ENCODE data around the gene CDK5R1.

The CDK5R1 gene

DNA sequence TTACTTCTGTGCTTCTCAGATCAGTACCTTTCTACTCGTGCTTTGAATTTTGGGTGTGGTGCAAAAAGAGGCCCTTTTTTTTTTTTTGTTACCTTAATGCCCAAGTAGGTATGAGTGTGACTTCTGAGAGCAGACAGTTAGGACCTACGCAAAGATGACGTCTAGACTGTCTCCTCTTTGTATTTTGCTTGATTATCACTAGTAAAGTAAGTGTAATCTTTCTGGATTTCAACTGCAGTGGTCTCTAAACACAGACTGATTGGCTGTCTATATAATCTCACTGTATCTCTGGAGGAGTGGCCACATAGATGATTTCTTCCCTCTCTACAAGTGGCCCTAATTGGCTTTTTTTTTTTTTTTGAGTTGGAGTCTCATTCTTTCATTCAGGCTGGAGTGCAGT, 11.5 kb upstream of the CDK5R1 start:
- DNase-seq: no peak

DNA sequence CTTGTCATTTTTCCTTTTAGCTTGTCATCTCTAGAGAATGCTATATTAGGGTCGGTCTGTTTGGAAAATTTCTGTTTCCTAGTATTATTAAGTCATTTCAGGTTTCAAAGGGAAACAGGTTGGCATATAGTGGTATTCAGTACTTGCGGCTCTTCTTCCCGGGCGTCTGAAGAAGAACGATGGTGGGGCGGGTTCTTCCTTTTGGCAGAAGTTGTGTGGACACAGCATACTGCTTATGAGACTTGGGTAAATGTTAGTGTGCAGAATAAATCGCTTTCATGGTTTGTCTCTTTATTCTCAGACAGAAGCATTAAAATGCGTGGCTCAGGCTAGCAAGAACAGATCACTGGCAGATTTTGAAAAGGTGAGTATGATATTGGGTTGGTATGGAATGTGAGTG, 9.6 kb upstream of the CDK5R1 start:
- DNase-seq: no peak

DNA sequence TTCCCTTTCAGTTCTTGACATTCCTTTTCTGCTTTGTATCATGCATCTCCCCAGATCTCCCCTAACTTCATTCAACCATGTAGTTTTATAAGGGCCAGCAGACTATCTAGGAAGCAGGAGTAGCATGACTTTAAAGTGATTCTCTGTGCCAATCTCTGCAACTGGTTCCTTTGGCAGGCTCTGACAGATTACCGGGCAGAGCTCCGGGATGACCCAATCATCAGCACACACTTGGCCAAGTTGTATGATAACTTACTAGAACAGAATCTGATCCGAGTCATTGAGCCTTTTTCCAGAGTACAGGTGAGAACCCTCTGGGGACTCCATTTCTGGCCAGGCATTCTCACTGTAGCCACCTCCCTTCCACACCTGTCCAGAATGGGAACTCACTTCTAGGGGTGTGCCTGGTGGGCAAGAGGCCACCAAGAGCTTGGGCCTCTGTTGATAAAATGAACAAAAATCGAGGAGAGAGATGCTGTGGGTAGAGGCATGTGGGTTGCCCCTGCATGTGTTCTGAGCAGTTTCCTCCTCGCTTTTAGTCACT, 7.6 kb upstream of the CDK5R1 start:
- no peak for DNase-seq

DNA sequence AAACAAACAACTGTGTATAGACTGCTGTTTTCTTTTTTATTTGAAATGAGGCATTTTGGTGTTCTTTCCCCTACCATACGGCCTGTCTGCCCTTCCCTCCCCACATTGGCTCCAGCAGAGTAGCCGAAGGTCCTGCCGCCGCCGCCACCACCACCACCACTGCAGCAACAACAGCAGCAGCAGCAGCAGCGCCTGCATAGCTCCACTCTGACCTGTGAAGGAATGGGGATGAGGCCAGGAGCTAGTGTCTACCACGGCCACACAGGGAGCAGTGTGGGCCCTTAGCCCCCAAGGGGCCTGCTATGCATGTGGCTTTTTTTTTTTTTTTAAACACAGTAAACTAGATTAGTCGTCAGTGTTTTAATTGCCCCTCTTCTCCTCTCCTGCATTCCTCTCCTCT, 5.6 kb upstream of the CDK5R1 start:
- DNase-seq: no peak

DNA sequence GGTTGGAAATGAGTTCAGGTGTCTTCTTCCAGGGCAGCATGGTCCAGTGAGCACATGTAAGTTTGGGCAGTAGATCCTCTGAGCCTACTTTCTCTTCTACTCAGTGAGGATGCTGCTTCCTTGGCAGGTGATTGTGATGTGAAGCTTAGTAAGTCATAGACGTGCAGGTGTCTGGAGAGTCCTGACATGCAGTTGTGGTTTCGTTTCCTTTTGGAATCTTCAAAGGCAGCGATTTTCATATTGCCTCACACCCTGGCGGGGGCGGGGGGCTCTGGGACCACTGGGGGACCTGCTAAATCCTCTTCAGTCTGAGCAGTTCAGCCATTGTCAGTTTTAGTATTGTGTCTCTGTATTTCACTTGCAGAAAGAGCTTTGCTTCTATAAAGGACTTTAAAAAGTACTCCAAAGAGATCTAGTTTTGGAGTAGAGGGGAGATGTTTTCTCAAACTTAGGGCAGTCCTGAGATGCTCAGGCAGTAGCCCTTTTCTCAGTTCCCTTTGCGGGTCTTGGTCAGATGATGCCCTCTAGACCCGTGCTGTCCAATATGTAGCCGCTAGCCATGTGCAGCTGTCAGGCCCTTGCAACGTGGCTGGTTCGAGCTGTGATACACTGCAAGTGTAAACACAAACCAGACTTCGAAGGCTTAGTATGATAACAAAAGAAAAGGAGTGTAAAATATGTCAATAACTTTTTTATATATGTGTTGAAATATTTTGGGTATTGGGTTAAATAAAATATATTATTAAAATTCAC, 4.0 kb upstream of the CDK5R1 start:
- no peak for DNase-seq

DNA sequence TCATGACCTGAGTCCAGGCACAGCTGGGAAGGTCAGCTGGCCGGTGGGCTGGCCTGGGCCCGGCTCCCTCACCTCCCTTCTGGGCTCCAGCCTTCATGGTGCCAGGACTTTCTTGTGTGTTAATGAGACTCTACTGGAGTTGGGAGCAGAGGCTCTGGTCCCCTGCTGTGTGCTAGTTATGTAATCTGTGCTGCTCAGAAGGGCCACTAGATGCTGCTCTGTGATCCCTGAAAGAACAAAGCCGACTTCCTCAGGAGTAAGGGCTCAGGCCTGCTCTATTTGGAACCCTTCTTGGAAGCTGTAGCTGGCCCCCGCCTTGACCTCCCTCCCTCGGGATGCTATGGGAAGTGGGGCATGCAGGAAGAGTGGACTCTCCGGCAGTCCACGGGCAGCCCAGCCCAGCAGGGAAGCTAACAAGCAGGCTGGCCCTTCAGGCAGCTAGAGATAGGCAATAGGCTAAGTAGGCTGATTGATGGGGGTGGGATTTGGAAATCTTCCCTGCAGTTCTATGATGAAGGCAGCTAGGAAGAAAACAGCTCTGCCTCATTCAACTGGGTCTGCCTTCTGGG, 3.3 kb upstream of the CDK5R1 start:
- peak; percentile 70 for DNase-seq

DNA sequence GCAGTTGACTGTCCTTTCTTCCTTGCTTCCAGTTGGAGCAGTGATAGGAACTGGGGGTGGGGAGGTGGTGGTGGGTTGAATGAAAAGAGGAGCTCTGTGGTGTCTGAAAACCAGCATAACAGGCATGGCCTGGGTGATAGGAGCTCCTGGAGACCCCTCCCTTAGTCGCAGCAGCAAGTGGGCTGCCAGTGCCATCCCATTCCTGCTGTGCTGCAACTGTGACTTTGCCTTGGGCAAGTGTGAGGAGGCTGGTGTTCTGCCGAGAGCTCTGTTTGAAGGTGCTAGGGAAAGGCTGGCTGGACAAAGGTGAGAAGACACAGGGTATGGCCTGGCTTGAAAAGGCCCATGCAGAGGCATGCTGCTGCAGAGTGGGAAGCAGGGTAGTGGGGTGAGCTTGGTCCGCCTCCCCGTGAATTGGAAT, 2.7 kb upstream of the CDK5R1 start:
- no peak for DNase-seq

DNA sequence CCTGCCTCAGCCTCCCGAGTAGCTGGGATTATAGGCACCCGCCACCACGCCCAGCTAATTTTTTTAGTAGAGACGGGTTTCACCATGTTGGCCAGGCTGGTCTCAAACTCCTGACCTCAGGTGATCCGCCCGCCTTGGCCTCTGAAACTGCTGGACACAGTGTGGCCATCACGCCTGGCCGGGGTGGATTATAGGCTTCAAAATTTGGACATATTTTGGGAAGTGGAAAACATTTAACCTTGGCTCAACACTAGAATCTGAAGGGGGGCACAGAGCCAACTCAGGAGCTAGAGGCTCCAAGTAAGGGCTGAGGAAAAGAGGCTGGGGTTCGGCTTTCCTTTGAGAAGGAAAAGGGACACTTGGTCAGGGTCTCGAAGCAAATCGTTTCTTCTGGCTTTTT, 2.2 kb upstream of the CDK5R1 start:
- DNase-seq: no peak

DNA sequence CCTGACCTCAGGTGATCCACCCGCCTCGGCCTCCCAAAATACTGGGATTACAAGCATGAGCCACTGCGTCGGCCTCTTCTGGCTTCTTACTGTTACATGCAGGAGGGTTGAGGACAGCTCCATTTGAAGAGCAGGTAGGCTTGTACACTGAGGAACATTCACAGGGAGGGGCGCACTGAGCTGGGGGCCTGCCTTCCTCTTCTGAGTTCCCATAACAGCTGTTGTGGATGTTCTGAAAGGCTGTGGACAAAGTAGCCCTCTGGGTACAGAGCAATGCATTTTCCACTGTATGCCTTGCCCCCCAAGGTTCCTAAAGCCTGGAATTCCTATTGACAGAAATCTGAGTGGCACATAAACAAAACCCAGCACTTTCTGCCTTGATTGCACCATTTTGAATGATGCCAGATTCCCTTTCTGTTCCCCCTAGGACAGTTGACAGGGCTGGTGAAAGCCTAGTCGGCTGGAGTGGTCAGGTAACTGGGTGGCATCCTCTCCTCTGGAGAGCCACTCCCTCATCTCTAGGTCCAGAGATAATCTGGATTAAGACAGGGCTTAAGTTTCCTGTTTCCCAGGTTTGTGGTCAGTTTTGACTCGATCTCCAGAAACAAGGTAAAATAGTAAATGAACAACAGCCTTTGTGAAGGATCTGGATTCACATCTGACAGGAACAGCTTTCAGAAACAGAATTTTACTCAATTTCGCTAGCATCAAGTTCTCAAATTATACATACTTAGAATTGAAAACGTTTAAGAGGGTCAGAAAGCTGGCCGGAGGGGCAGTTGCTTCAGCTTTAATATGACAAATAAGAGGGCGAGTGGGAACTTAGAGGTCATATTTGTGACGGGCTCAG, 1.3 kb upstream of the CDK5R1 start:
- no peak for DNase-seq

DNA sequence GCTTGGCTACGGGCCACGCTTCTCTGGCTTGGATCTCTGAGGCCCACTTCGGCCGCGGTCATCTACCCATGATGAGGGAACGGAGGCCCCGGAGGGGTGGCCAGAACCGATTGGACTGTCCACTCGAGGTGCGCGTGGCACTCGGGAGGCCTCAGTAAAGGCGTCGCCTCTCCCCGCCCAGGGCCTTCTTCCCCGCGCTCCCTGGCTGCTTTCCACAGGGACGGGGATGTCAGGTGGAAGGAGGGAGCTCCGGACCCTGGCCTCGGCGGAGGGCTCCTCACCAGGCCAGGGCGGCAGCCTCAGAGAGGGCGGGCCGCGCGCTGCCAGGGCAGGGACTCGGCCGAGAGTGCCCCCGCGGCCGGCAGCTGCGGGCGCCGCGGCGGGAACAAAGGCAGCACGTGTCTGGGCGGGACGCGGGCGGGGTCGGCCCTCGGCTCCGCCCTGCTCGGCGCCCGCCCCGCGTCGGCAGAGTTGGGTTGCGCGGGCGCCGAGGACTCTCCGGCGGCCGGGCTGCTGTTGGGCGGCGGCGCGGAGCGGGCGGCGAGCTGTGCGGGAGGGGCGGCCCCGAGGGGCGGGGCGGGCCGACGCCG, 587 bp upstream of the CDK5R1 start:
- peak; percentile 76 for DNase-seq

DNA sequence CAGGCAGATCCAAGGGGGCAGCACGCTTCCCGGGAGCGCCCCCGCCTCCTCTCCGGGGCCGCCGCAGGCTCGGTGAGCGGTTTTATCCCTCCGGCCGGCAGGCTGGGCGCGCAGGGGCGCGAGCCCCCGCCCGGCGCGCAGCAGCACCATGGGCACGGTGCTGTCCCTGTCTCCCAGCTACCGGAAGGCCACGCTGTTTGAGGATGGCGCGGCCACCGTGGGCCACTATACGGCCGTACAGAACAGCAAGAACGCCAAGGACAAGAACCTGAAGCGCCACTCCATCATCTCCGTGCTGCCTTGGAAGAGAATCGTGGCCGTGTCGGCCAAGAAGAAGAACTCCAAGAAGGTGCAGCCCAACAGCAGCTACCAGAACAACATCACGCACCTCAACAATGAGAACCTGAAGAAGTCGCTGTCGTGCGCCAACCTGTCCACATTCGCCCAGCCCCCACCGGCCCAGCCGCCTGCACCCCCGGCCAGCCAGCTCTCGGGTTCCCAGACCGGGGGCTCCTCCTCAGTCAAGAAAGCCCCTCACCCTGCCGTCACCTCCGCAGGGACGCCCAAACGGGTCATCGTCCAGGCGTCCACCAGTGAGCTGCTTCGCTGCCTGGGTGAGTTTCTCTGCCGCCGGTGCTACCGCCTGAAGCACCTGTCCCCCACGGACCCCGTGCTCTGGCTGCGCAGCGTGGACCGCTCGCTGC, 832 bp downstream of the CDK5R1 start:
- DNase-seq: peak; percentile 31

DNA sequence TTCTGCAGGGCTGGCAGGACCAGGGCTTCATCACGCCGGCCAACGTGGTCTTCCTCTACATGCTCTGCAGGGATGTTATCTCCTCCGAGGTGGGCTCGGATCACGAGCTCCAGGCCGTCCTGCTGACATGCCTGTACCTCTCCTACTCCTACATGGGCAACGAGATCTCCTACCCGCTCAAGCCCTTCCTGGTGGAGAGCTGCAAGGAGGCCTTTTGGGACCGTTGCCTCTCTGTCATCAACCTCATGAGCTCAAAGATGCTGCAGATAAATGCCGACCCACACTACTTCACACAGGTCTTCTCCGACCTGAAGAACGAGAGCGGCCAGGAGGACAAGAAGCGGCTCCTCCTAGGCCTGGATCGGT, 1.4 kb downstream of the CDK5R1 start:
- no peak for DNase-seq

DNA sequence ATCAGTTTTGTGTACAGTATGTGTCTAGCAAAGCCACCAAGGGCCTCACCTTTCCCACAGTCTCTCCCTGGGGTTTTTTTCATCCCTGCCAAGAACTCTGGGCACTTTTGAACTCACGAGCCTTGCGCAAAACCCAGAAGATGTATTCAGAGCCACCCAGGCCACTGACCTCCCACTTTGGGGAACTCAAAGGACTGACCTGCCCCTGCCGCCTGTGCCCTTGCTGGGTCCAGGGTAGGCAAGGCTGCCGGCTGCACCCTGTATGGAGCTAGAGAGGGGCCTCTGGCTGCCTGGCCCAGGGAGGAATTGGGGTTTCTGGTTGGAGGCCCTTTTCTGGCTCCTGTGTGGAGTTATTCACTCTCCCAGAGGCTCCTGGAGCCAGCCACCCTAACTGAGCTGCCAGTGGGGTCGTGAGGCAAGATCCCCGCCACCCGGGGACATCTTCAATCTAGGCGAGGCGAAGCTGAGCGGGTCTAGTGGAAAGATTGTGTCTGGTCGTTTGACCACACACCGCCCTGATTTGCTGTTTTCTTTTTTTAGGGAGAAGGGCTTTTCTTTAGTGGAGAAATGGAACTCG, 1.9 kb downstream of the CDK5R1 start:
- no peak for DNase-seq

DNA sequence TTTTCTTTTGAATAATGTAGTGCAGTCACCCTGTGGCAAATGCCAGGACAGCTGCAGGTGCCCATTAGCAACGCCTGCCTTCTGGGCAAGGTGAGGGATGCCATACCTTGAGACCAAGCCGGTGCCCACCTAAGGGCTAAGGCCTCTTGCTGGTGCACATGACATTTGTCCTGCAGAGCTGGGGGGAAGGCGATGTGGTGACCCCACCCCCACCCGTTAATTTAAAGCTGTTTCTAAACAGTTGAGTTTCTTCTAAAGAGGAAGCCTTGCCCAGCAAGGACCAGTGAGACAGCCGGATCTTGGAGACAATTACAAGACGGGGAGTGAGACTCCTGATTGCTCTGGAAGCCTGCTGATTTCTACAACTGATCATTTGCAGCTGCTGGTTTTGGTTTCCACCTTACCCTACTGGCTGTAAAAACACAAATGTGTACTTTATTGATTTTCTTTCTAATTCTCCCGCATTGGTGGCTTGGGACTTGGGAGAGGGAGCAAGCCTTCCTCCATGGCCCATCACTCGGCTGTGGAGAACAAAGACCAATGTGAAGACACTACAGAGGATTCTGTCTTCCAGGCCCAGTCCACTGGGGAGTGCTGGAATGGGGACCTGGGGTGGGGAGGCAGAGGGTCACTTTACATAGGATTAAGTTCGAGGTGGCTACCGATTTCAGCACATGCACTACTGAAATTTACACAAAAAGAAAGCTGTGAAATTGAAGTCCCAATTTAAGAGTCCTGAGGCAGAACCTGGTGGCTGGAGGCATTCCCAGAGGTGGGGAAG, 2.7 kb downstream of the CDK5R1 start:
- no peak for DNase-seq

DNA sequence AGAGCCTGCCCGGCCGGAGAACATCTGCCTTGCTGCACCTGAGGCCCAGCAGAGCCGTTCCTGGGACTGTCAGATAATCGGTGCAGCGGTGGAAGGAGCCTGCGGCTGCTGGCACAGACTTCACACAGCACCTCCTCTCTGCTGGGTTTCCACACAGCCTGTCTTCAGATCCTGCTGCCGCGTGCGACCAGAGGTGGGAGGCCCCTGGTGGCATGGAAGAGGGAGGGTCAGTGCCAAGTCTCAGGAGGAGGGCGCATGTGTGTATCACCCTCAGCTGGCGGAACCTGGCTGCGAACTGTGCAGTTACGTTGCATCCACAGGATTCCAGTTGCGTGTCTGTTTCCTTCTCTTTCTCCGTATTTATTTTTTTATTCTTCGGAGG, 3.3 kb downstream of the CDK5R1 start:
- no peak for DNase-seq

DNA sequence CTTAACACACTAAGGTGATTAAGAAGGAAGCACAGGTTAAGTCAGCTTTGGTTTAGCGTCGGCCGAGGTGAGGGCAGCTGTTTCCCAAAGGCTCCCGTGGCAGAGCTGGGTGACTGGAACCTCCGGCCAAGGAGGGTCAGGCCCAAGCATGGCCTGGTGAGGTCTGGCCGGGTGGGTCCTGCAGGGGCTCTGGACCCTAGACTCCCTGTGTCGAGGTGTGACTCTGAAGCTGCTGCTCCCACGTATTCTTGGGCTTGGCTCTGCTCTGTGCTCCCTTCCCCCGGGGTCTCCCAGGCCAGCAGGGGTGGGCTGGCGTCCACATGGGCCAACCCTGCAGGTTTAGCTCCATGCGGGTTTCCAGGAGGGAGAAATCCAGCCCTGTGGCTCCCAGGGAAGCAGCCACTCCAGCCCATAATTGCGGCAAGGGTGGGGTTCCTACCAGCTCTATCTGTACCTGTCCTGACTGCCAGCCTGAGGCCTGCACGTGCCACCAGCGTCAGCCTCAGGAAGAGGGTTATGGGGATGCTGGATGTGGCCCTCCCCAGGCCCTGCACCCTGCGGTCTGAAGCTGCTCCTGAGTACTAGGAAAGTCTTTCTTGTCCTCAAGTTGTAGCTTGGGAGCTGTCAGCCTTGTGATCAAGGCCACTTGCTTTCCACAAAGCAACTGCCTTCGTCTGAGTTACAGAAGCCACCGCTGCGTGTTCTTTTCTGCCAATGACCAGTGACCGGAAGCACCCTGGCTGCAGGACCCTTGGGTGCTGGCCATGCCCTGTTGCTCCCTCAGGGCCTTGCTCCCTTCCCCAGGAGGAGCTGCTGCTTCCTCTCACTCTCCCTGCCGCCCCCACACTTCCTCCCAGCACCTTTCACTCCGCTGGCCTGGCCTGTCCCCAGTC, 4.8 kb downstream of the CDK5R1 start:
- no peak for DNase-seq

DNA sequence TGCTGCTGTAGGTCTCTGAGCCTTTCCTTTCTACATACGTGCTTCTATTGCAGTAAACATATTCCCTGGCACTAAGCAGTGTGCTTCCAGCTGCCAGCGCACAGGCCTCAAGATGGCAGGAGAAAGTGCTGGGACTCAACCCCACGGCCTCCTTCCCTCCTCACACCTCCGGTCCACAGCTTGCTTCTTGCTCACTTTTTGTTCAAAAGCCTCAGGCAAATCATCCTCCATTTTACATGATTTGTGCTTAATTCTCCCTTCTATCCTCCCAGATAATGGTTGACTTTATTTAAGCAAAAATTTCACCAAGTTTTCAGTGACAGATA, 5.4 kb downstream of the CDK5R1 start:
- no peak for DNase-seq

DNA sequence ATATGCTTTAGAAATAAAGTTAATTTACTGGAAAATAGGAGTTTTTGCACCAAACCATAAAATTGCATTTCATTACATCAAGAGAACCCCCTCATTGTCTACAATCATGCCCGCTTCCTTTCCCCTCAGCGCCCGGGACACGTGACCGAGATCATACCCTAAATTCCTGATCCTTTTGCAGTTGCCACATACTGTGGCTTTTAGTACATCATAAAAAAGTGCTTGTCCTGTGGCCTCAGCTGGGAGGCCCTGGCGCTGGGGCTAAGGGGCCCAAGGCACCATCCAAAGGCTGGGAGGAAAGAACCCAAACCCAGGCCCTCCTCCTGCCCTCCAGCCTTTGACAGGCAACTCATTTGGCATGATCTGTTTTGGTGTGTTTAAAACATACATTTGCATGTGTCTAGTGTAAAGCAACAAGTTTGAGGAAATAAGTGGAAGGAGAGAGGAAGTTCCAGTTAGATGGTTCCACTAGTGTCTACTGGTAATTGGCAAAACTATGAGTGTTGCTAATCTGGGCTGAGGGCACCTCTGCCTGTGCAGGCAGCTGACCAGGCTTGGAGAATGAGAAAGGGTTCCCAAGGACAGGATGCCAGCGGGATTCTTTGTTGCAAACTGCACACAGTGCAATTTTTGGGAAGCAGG, 6.0 kb downstream of the CDK5R1 start:
- DNase-seq: no peak

DNA sequence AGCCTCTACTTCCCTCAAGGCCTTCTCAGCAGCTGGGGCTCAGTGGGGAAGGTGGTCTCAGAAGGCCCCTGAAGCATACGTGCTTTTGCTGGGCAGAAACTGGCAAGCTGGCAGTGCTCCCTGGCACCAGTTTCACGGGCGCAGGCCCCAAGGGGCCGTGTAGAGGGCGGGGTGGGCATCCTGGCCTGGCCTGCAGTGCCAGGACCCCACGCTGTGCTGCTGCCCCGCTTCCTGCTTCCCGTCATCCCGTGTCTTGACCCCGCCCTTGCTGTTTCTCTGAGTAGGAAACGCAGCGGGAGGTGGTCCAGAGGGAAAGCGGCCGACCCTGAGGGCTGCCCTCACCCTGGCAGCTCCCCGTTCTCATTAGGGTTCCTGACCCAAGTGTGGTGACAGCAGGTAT, 6.8 kb downstream of the CDK5R1 start:
- no peak for DNase-seq

DNA sequence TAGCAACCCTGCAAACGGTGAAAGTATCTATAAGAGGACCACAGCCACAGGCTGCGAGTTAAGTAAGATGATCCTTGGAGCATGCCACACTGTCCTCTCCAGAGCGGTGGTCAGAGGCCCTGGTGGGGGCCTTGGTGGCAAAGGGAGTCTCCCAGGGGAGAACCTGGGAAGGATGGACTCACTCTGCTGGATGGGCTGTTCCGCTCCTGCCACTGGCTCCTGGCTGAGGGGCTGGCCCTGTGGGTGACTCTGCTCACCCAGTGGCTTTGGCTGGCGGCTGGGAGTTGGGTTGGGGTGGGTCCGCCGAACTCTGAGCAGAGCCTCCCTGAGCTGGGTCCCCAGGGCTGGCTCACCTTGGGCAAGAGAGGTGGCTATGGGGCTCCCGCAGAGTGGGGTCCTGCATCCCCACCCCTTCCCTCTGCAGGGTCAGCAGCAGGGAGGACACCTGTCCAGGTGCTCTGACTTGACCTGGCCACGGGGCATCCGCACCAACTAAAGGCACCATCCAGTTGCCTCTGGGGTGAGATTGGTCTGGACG, 7.3 kb downstream of the CDK5R1 start:
- no peak for DNase-seq
